Measurements from ENCODE around the gene WNT6. TPM values are rescaled to one million over a fixed set of nuclear protein-coding genes. Genes with fewer than 3 reads are reported as not detected.
A peak's percentile ranks its signal among the peaks of the same experiment; 100 is the strongest.

Gene WNT6
- total RNA-seq, 1 donor from 2014 or later, result 2.4 TPM

- ATAC-seq (no peak), DNase-seq (no peak)
- intact Hi-C loops (cut with micrococcal nuclease), result no loop called here
Measured at GRCh38 chr2:218855305-218856166, 4.1 kb upstream of the WNT6 start.

- DNase-seq (no peak), ATAC-seq (no peak)
- intact Hi-C loops (cut with micrococcal nuclease), result no loop called here
Measured at GRCh38 chr2:218856167-218856895, 3.3 kb upstream of the WNT6 start.

GRCh38 chr2:218856896-218857243, 2.7 kb upstream of the WNT6 start:
- intact Hi-C loops (cut with micrococcal nuclease), result no loop called here
- DNase-seq (no peak), ATAC-seq (no peak)

GRCh38 chr2:218857371-218858137, 2.1 kb upstream of the WNT6 start:
- DNase-seq (no peak), ATAC-seq (no peak)
- intact Hi-C loops (cut with micrococcal nuclease), result no loop called here

GRCh38 chr2:218858138-218858445, 1.5 kb upstream of the WNT6 start:
- ATAC-seq (no peak), DNase-seq (no peak)
- intact Hi-C loops (cut with micrococcal nuclease), result no loop called here

- ATAC-seq (no peak), DNase-seq (no peak)
- intact Hi-C loops (cut with micrococcal nuclease), result no loop called here
Measured at GRCh38 chr2:218858671-218859555, 692 bp upstream of the WNT6 start.

- intact Hi-C loops (cut with micrococcal nuclease), result no loop called here
Measured at GRCh38 chr2:218859988-218860831, 605 bp downstream of the WNT6 start.

GRCh38 chr2:218860950-218861381, 1.4 kb downstream of the WNT6 start:
- peak; percentile 86 for ATAC-seq
- peak; percentile 71 for DNase-seq

More at GRCh38 chr2:218859988-218860831, 605 bp downstream of the WNT6 start:
- ATAC-seq (no peak), DNase-seq (peak; percentile 40)

GRCh38 chr2:218861645-218862318, 2.2 kb downstream of the WNT6 start:
- intact Hi-C loops (cut with micrococcal nuclease), result no loop called here
- no peak for DNase-seq
- no peak for ATAC-seq

More at GRCh38 chr2:218860950-218861381, 1.4 kb downstream of the WNT6 start:
- intact Hi-C loops (cut with micrococcal nuclease), result no loop called here

GRCh38 chr2:218863021-218863520, 3.5 kb downstream of the WNT6 start:
- ATAC-seq, result no peak
- no peak for DNase-seq
- intact Hi-C loops (cut with micrococcal nuclease), result no loop called here

GRCh38 chr2:218865396-218865795, 5.8 kb downstream of the WNT6 start:
- ATAC-seq, result no peak
- intact Hi-C loops (cut with micrococcal nuclease), result no loop called here
- no peak for DNase-seq

GRCh38 chr2:218865999-218866398, 6.4 kb downstream of the WNT6 start:
- DNase-seq (no peak), ATAC-seq (no peak)
- intact Hi-C loops (cut with micrococcal nuclease), result no loop called here

GRCh38 chr2:218867900-218868299, 8.3 kb downstream of the WNT6 start:
- DNase-seq, result peak; percentile 34
- intact Hi-C loops (cut with micrococcal nuclease), result no loop called here
- peak; percentile 53 for ATAC-seq

- DNase-seq (no peak), ATAC-seq (no peak)
- intact Hi-C loops (cut with micrococcal nuclease), result no loop called here
Measured at GRCh38 chr2:218869064-218869463, 9.5 kb downstream of the WNT6 start.

GRCh38 chr2:218870984-218871344, 11.4 kb downstream of the WNT6 start:
- DNase-seq (peak; percentile 53), ATAC-seq (no peak)
- intact Hi-C loops (cut with micrococcal nuclease), result no loop called here

- ATAC-seq (no peak), DNase-seq (no peak)
- intact Hi-C loops (cut with micrococcal nuclease), result no loop called here
Measured at GRCh38 chr2:218871345-218872302, 12.0 kb downstream of the WNT6 start.

Data from left ventricle myocardium superior (tissue), 1 donor.